H1 (cell line): ENCODE results near the gene ADARB2. TPM values are rescaled to one million over a fixed set of nuclear protein-coding genes. Genes with fewer than 3 reads are reported as not detected.

Source experiments
- CTCF ChIA-PET: fragments of 300-600 bp; sonication (Branson Sonifier 250); formaldehyde crosslinking; loops from one replicate; lab custom pipeline; 2021; ENCODE audit not compliant: partially characterized antibody; lab: Charles Lee
- POLR2A ChIA-PET: fragments of 300-600 bp; sonication (Branson Sonifier 250); formaldehyde crosslinking; loops from one replicate; lab custom pipeline; 2021; ENCODE audit warnings: inconsistent platforms; ENCODE audit not compliant: partially characterized antibody; lab: Charles Lee
- DNase-seq, 2 experiments: peaks; one replicate each; pipeline versions ENCODE4 v3.0.0 to v3.0.0-alpha.2; 2010 to 2022; ENCODE audit warnings: low spot score in 2 of 2, low read depth in 1 of 2, mixed read lengths in 1 of 2
- FAIRE-seq: peaks from 2 replicates; lab custom pipeline; 2011; peaks lifted over from hg19 to GRCh38; lab: Jason Lieb, UNC
- H2AFZ ChIP-seq: 2 replicates; pipeline ENCODE4 v1.8.1; 2012; ENCODE audit warnings: low read length, inconsistent platforms
- H2AK5ac ChIP-seq: 2 replicates; pipeline ENCODE4 v1.6.1; 2013; ENCODE audit warnings: low read depth, low read length
- H2BK120ac ChIP-seq: replicated peaks from 2 replicates; pipeline ENCODE3; 2013; ENCODE audit warnings: low read depth, low read length, inconsistent platforms
- H2BK12ac ChIP-seq: 2 replicates; pipeline ENCODE4 v1.6.1; 2013; ENCODE audit warnings: low read depth, low read length
- H2BK15ac ChIP-seq: 2 replicates; pipeline ENCODE4 v1.6.1; 2013; ENCODE audit warnings: low read length
- H2BK20ac ChIP-seq: 2 replicates; pipeline ENCODE4 v1.6.1; 2013; ENCODE audit warnings: low read length
- H2BK5ac ChIP-seq: 2 replicates; pipeline ENCODE4 v1.6.1; 2013; ENCODE audit warnings: low read depth, low read length
- H3K14ac ChIP-seq: 2 replicates; pipeline ENCODE4 v1.6.1; 2013; ENCODE audit warnings: inconsistent platforms; ENCODE audit not compliant: insufficient read length
- H3K18ac ChIP-seq: 2 replicates; pipeline ENCODE4 v1.6.1; 2013; ENCODE audit warnings: low read length; ENCODE audit errors: extremely low read depth
- H3K23ac ChIP-seq: 2 replicates; pipeline ENCODE4 v1.6.1; 2013; ENCODE audit warnings: inconsistent platforms; ENCODE audit not compliant: insufficient read length
- H3K23me2 ChIP-seq: 2 replicates; pipeline ENCODE4 v1.6.1; 2013; ENCODE audit warnings: low read depth, low read length
- H3K27ac ChIP-seq: 2 replicates; pipeline ENCODE4 v1.6.1; 2011; ENCODE audit warnings: low read depth, low read length, inconsistent platforms
- H3K27me3 ChIP-seq, 4 experiments: replicated peaks in 1 of 4; 1 replicate in 1 of 4; 2 replicates in 3 of 4; pipeline versions ENCODE4 v1.6.1 to v1.8.1; 2011 to 2013; ENCODE audit warnings: low read length in 3 of 4, mild to moderate bottlenecking in 3 of 4, inconsistent platforms in 2 of 4, mixed read lengths in 2 of 4, moderate library complexity in 1 of 4; ENCODE audit not compliant: control insufficient read depth in 3 of 4, insufficient read depth in 3 of 4; ENCODE audit errors: extremely low read depth in 1 of 4
- H3K36me3 ChIP-seq, 4 experiments: 2 replicates each; pipeline versions ENCODE4 v1.6.1 to v1.8.1; 2011 to 2013; ENCODE audit warnings: mild to moderate bottlenecking in 4 of 4, low read length in 3 of 4, moderate library complexity in 2 of 4, control low read depth in 1 of 4, inconsistent platforms in 1 of 4; ENCODE audit not compliant: insufficient read depth in 4 of 4, control insufficient read depth in 2 of 4
- H3K4ac ChIP-seq: replicated peaks from 2 replicates; pipeline ENCODE3; 2013; ENCODE audit warnings: low read length, low read depth, mixed read lengths, inconsistent platforms; ENCODE audit not compliant: insufficient read length
- H3K4me1 ChIP-seq, 4 experiments: replicated peaks in 1 of 4; 1 replicate in 1 of 4; 2 replicates in 3 of 4; pipeline versions ENCODE4 v1.6.1 to v1.8.1; 2011 to 2013; ENCODE audit warnings: low read length in 3 of 4, inconsistent platforms in 2 of 4, mixed read lengths in 1 of 4; ENCODE audit not compliant: insufficient read depth in 4 of 4, control insufficient read depth in 3 of 4
- H3K4me2 ChIP-seq, 2 experiments: 2 replicates each; pipeline versions ENCODE4 v1.6.1 to v1.8.1; 2011 to 2013; ENCODE audit warnings: low read depth in 2 of 2, low read length in 2 of 2, control low read depth in 1 of 2, inconsistent platforms in 1 of 2, mild to moderate bottlenecking in 1 of 2; ENCODE audit not compliant: insufficient read depth in 1 of 2
- H3K4me3 ChIP-seq, 4 experiments: fragments of 200-600, 300-600 bp in 1 of 4; sonication (generic), shearing (Covaris generic), sonication (Bioruptor Twin) in 1 of 4; 2 replicates each; pipeline versions ENCODE4 v1.5.1 to v1.8.1; 2011 to 2016; ENCODE audit warnings: low read length in 4 of 4, low read depth in 3 of 4, control low read depth in 2 of 4, inconsistent platforms in 2 of 4, mild to moderate bottlenecking in 2 of 4, mixed read lengths in 1 of 4, moderate library complexity in 1 of 4; ENCODE audit not compliant: insufficient read depth in 2 of 4; ENCODE audit errors: extremely low read depth in 1 of 4
- H3K56ac ChIP-seq: replicated peaks from 2 replicates; pipeline ENCODE3; 2013; ENCODE audit warnings: low read depth, mild to moderate bottlenecking, mixed read lengths, low read length, inconsistent platforms; ENCODE audit not compliant: insufficient read length
- H3K79me1 ChIP-seq: 2 replicates; pipeline ENCODE4 v1.6.1; 2013; ENCODE audit warnings: low read depth, low read length, control low read depth
- H3K79me2 ChIP-seq, 2 experiments: 2 replicates each; pipeline versions ENCODE4 v1.6.1 to v1.8.1; 2012 to 2013; ENCODE audit warnings: low read length in 2 of 2, mild to moderate bottlenecking in 2 of 2, inconsistent platforms in 1 of 2; ENCODE audit not compliant: insufficient read depth in 2 of 2, control insufficient read depth in 1 of 2
- H3K9ac ChIP-seq, 4 experiments: replicated peaks in 1 of 4; 1 replicate in 1 of 4; 2 replicates in 3 of 4; pipeline versions ENCODE4 v1.6.1 to v1.8.1; 2011 to 2013; ENCODE audit warnings: low read depth in 3 of 4, low read length in 3 of 4, control low read depth in 2 of 4, mild to moderate bottlenecking in 2 of 4, moderate library complexity in 2 of 4, inconsistent platforms in 1 of 4; ENCODE audit errors: extremely low read depth in 1 of 4
- H3K9me3 ChIP-seq, 2 experiments: 2 replicates each; pipeline versions ENCODE4 v1.6.1 to v1.8.1; 2012 to 2013; ENCODE audit warnings: mild to moderate bottlenecking in 2 of 2, moderate library complexity in 2 of 2, control low read depth in 1 of 2, inconsistent platforms in 1 of 2, low read depth in 1 of 2, low read length in 1 of 2, mixed read lengths in 1 of 2; ENCODE audit not compliant: insufficient read depth in 2 of 2
- H4K20me1 ChIP-seq, 2 experiments: replicated peaks in 1 of 2; 2 replicates each; pipeline versions ENCODE3 to v1.8.1; 2011 to 2013; ENCODE audit warnings: inconsistent platforms in 2 of 2, low read length in 2 of 2, mild to moderate bottlenecking in 1 of 2; ENCODE audit not compliant: insufficient read depth in 2 of 2, control insufficient read depth in 1 of 2
- H4K5ac ChIP-seq: 2 replicates; pipeline ENCODE4 v1.6.1; 2013; ENCODE audit warnings: low read length, low read depth, mixed read lengths, inconsistent platforms; ENCODE audit not compliant: insufficient read length
- H4K8ac ChIP-seq: 2 replicates; pipeline ENCODE4 v1.8.0; 2013; ENCODE audit warnings: mild to moderate bottlenecking, moderate library complexity, low read length, inconsistent platforms; ENCODE audit not compliant: insufficient read depth; ENCODE audit errors: extremely low read depth
- H4K91ac ChIP-seq: replicated peaks from 2 replicates; pipeline ENCODE3; 2013; ENCODE audit warnings: low read length, mixed read lengths, inconsistent platforms; ENCODE audit not compliant: insufficient read length
- CEBPB ChIP-seq: IDR thresholded peaks from 2 replicates; pipeline ENCODE4 v1.6.1; 2012; ENCODE audit warnings: low read depth, low read length
- CHD1 ChIP-seq: IDR thresholded peaks from 2 replicates; pipeline ENCODE4 v1.6.1; 2012; ENCODE audit warnings: low read depth, low read length, improper control_type of control experiment
- EP300 ChIP-seq, 2 experiments: IDR thresholded peaks; 1 replicate in 1 of 2; 2 replicates in 1 of 2; pipeline ENCODE4 v1.6.1; 2011 to 2012; ENCODE audit warnings: low read depth in 2 of 2, low read length in 2 of 2, mild to moderate bottlenecking in 2 of 2, borderline replicate concordance in 1 of 2, inconsistent platforms in 1 of 2, moderate library complexity in 1 of 2
- GABPA ChIP-seq: IDR thresholded peaks from 2 replicates; pipeline ENCODE4 v1.6.1; 2011; ENCODE audit warnings: mild to moderate bottlenecking, low read length, moderate library complexity, borderline replicate concordance; ENCODE audit not compliant: insufficient read depth
- JUND ChIP-seq: IDR thresholded peaks from 2 replicates; pipeline ENCODE4 v1.6.1; 2011; ENCODE audit warnings: mild to moderate bottlenecking, improper control_type of control experiment, low read length
- KDM1A ChIP-seq: fragments of 200-600, 300-600 bp; sonication (generic); IDR thresholded peaks from 2 replicates; pipeline ENCODE4 v1.7.1; 2016; ENCODE audit warnings: mild to moderate bottlenecking, low read length, borderline replicate concordance
- RBBP5 ChIP-seq: IDR thresholded peaks from 2 replicates; pipeline ENCODE4 v1.7.1; 2012; ENCODE audit warnings: low read depth, mild to moderate bottlenecking, inconsistent platforms, low read length, moderate library complexity, borderline replicate concordance
- WGBS, 2 experiments: shearing (Covaris generic) in 1 of 2; methylation state at CpG; one replicate each; pipeline versions ENCODE4 v1.1.6 to v1.1.7; 2013 to 2015; ENCODE audit warnings: low lambda C conversion rate in 2 of 2, mixed read lengths in 2 of 2, inconsistent platforms in 1 of 2, low coverage in 1 of 2, missing lambda C conversion rate in 1 of 2; ENCODE audit not compliant: insufficient replicate concordance in 2 of 2, insufficient coverage in 1 of 2, insufficient read length in 1 of 2; ENCODE audit errors: extremely low coverage in 1 of 2, missing lambda C conversion rate in 1 of 2; 5-methylcytosine and 5-hydroxymethylcytosine counted together
- polyA plus RNA-seq, 7 experiments: library from polyadenylated mRNA; depleted of rRNA in 3 of 7; stranded (reverse) in 5 of 7; unstranded in 2 of 7; fragments of >200 nt in 5 of 7; fragments of 200-250 nt in 2 of 7; gene quantifications; 1 replicate in 5 of 7; 2 replicates in 1 of 7; 4 replicates in 1 of 7; pipeline versions ENCODE4 v1.2.1 to v1.2.3, GENCODE V29; 2011 to 2013; ENCODE audit warnings: missing spikeins in 2 of 7, mixed read lengths in 2 of 7
- total RNA-seq: library from RNA; stranded (reverse); fragmentation: NEBNext Ultra II Directional; extraction: Animal tissue kit (Norgen Biotek cat#: 25700); gene quantifications from 2 replicates; pipeline ENCODE4 v1.2.1, GENCODE V29; 2021
- TF ChIP-seq, protein P1 (sequence below): IDR thresholded peaks from 2 replicates; pipeline ENCODE4 v1.6.1; 2011; ENCODE audit warnings: low read depth, mild to moderate bottlenecking, low read length; ENCODE audit not compliant: insufficient read depth
- TF ChIP-seq, protein P2 (sequence below): IDR thresholded peaks from 2 replicates; pipeline ENCODE4 v1.6.1; 2012; ENCODE audit warnings: low read length, inconsistent platforms

The ADARB2 gene
- total and polyA plus RNA-seq, 2 of the 8 experiments (the other 6 are each of a cell fraction or from before 2014, with no cell fraction given): 2.2 to 2.8 TPM

DNA sequence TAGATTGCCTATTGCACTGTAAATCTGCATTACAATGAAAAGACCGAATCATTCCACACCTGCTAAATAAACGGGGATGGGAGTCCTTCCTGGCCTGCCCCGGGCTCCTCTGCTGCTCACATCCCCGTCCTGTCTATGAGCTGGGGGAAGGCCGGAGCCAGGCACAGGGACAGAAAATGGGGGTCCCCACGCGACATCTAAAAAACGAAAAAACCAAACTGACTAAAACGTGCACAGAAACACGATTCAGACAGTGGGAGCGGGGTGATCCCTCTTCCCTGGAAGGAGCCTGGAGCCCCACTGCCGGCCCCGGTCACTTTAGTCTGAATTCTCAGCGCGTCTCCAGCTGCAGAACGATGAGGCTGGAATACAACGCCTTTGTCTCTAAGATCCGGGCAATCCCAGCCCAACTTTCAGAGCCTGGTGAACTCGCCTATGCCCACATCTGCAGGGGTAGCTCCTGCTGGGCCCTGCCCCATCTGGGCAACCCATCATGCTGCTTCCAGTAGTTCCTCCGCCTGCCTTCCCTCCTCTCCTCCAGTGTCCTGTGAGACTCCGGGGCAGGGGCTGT lies 78.0 kb downstream of the ADARB2 start:
- Histone ChIP-seq H3K9me3 (no peaks in the 10 kb centered on the region), H3K18ac (no peak overlapping the region), H3K4ac (no peak overlapping the region), H2BK5ac (no peak overlapping the region), H4K8ac (peak overlapping the region; percentile 30; the same call in 1 of the 2 replicates), H3K56ac (no peak overlapping the region), H2BK20ac (no peak overlapping the region), H2AK5ac (no peak overlapping the region), H3K36me3 (no peaks in the 10 kb centered on the region), H2BK15ac (no peak overlapping the region), H2AFZ (no peak overlapping the region), H3K23ac (no peak overlapping the region), H3K27me3 (no peaks in the 10 kb centered on the region), H4K91ac (no peak overlapping the region), H4K20me1 (peaks cover 0 to 2% of the 10 kb centered on the region in 2 experiments), H2BK120ac (no peak overlapping the region), H3K23me2 (no peaks in the 10 kb centered on the region), H3K4me1 (peaks cover 0 to 5% (median 2%) of the 10 kb centered on the region in 4 experiments; a peak in 3 of 7 replicates), H3K9ac (no peak overlapping the region), H3K27ac (no peak overlapping the region), H3K14ac (no peak overlapping the region), H2BK12ac (no peak overlapping the region), H4K5ac (no peak overlapping the region), H3K79me2 (no peaks in the 10 kb centered on the region), H3K4me2 (no peak overlapping the region), H3K79me1 (no peaks in the 10 kb centered on the region), H3K4me3 (no peak overlapping the region)
- WGBS, 2 experiments: 80% methylated on average over 19 of the region's 21 CpGs; no CpG with 5 or more reads in 1 of the 2 experiments
- ChIA-PET POLR2A (no interaction called here), CTCF (interaction anchor here (1.0 to 1.1 kb wide), 2 partner anchors 20 to 291 kb away, joined by 3 to 5 read pairs; no protein-coding TSS in a partner anchor)
- no peak for FAIRE-seq
- TF ChIP-seq KDM1A: no peak
- TF ChIP-seq GABPA: no peak
- no peak for TF ChIP-seq CHD1
- TF ChIP-seq, protein P1, sequence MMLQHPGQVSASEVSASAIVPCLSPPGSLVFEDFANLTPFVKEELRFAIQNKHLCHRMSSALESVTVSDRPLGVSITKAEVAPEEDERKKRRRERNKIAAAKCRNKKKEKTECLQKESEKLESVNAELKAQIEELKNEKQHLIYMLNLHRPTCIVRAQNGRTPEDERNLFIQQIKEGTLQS: no peak
- no peak for TF ChIP-seq JUND
- TF ChIP-seq CEBPB: no peak
- TF ChIP-seq, protein P2, sequence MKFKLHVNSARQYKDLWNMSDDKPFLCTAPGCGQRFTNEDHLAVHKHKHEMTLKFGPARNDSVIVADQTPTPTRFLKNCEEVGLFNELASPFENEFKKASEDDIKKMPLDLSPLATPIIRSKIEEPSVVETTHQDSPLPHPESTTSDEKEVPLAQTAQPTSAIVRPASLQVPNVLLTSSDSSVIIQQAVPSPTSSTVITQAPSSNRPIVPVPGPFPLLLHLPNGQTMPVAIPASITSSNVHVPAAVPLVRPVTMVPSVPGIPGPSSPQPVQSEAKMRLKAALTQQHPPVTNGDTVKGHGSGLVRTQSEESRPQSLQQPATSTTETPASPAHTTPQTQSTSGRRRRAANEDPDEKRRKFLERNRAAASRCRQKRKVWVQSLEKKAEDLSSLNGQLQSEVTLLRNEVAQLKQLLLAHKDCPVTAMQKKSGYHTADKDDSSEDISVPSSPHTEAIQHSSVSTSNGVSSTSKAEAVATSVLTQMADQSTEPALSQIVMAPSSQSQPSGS: no peak
- TF ChIP-seq EP300 (IDR thresholded peaks at IDR 0.05; ENCODE audit: borderline replicate concordance in 1 of 2, low read depth in 2 of 2, low read length in 2 of 2): no peak
- no peak for TF ChIP-seq RBBP5
- no peak for DNase-seq
